GM21717 (cell line): ENCODE data around the gene OAS1.
A peak's percentile ranks its signal among the peaks of the same experiment; 100 is the strongest.
"Not testable (repeated sequence)": the region's sequence is repeated elsewhere in the genome, so short reads cannot be mapped to it uniquely, and the experiment has no call there.

Experiments
- ATAC-seq: cut with Tn5 transposase; IDR thresholded peaks from one replicate; pipeline ENCODE4 v1.9.1; 2021; ENCODE audit warnings: mild to moderate bottlenecking, moderate library complexity; ENCODE audit not compliant: unreplicated experiment

The OAS1 gene

DNA sequence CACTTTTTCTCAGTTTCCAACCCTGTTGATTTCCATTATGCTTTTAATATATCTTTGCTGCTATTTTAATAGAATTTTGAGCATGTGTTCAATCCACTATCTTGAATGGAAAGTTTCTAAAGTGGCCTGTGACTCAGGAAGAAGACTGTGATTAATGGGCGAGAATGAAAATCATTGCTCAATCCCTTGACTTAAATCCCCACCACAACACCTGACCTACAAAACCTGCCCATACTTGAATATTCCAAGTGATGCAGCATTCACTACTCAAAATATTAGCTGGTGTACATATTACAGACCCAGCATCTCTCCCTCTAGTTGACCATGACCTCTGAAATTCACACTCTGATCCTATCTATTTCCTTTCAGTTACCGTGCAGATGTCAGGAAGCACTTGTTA is 30.2 kb downstream of the OAS1 start:
- ATAC-seq: no peak

DNA sequence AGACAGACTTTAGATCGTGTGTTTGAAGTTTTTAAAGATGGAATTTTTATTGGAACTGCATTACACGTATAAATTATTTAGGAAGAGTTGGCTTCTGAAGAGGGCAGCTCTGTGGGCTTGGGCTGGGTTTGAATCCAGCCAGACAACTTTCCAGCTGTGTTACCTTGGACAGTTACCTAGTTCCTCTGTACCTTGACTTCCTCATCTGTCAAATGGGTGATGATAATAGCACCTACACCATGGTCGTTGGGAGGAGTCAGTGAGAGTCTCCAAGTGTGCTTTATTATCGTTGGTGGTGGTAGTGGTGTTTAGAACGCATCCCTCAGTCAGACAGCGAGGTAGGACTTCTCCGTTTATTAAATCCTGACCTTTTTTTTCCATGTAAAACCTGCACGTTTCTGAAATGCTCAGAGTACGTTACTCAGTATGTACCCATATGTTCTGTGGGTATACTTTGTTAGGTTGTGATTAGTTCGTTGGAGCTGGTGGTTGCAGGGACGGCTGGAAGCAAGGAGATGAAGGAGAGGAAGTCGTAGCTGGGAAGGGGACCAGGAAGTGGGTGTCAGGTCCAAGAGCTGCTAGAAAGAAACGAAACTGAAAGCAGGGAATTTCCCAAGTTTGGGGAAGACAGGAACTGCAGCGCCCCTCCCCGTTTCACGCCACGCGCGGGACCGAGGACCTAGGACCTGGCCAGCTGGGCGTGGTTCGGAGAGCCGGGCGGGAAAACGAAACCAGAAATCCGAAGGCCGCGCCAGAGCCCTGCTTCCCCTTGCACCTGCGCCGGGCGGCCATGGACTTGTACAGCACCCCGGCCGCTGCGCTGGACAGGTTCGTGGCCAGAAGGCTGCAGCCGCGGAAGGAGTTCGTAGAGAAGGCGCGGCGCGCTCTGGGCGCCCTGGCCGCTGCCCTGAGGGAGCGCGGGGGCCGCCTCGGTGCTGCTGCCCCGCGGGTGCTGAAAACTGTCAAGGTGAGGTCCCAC is 31.3 kb downstream of the OAS1 start, which contains the start of gene OAS3:
Gene OAS3 (plus strand): TSS at position 734 of the 979 bp plus-strand sequence. CDS start 57 bp downstream, at position 791.
- ATAC-seq: peak; percentile 50

DNA sequence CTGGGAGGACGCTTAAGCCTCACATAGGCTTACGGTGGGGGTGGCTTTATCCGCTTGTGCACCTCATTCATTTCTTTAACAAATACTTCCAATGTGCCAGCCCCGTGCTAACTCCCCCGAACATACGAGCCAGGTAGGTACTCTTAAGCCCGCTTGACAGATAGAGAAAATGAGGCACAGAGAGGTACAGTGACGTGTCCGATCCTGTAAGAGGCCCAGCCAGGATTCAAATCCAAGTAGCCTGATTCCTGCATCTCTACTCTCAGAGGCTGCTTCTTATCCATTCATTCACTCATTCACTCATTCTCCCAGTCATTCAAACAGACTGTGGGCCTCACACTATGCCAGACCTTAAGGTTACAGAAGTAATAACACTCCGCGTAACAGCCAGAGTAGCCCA is 32.0 kb downstream of the OAS1 start:
- ATAC-seq: no peak

DNA sequence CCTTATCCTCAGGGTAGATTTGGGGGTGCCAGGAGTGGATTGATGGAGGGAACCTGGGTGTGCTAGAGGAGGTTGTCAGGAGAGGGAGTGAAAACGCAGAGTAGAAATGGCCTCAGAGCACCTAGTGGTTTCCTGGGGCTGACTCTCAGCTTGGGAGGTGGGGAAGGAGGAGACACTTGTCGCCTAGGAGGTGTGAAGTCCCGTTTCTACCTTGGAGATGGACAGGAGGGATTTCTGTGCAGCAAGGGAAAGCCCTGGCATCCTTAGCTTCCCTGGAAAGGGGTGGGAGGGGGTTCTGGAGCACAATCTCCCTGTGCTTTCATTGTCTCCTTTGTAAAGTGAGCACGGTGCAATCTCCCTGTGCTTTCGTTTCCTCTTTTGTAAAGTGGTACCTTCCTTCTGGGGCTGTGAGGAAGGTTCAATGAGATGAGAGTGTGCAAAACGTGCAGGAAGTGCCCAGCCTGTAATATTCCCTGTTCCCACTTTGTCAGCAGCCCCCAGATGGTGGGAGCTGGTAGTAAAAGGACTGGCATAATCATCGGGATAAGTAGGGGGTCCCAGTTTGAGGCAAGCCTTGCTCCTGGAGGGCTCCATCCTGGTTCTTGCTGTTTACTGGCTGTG is 33.1 kb downstream of the OAS1 start:
- peak; percentile 58 for ATAC-seq

DNA sequence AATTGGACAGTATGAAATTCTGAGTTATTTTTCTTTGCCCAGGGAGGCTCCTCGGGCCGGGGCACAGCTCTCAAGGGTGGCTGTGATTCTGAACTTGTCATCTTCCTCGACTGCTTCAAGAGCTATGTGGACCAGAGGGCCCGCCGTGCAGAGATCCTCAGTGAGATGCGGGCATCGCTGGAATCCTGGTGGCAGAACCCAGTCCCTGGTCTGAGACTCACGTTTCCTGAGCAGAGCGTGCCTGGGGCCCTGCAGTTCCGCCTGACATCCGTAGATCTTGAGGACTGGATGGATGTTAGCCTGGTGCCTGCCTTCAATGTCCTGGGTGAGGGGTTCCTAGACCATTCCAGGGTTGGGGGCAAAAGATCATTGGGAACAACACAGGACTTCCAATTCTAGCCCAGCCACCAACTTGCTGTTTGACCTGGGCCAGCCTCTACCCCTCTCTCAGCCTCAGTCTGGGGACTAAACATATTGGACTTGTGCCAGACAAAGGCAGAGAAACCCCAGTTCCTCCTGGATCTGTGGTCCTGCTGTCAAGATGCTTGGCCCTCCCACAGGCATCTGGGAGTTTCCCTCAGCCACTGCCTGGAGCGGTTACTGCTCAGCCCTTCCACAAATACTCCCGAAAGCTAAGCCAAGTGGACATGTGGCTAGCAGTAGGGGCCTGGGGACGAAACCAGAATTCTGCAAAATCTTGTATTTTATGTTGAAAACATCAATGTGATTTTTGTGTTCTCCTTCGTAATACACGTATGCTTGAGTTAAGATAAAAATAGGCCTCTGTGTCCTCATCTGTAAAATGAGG is 35.0 kb downstream of the OAS1 start:
- no peak for ATAC-seq

DNA sequence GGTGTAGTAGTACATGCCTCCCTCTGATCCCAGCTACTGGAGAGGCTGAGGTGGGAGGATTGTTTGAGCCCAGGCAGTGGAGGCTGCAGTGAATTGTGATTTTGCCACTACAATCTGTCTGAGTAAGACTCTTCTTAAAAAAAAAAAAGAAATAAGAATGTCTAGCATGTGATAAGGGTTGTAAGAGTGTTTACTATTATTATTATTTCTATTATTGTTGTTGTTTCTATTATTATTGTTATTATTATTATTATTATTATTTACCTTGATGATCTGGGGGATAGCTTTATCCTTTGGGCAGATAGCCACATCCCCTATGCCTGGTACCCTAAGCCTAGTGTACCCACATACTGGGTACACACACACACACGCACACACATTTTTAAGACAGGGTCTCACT is 35.8 kb downstream of the OAS1 start:
- ATAC-seq: no peak

DNA sequence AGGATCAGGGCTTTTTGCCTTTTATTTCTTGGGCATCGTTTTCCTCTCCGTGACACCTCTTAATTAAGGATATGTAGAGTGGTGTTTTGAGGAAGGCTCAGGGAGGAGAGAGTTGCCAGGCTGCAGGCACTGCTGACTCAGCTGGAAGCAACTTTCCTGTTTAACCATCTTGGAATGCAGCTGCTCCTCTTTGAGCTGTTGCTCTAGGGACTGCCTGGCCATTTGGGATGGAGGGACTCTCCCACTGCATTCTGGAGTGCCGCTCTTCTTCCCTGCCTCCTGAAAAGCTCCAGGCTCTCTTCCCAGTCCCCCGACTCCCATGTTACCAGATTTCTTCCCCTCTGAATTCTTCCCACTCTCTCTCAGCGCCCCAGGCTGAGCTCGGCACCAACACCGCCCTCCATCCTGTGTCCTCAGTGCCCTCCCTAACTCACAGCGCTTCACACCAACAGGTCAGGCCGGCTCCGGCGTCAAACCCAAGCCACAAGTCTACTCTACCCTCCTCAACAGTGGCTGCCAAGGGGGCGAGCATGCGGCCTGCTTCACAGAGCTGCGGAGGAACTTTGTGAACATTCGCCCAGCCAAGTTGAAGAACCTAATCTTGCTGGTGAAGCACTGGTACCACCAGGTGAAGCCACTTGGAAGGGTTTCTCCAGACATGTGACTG is 37.4 kb downstream of the OAS1 start:
- ATAC-seq: no peak

DNA sequence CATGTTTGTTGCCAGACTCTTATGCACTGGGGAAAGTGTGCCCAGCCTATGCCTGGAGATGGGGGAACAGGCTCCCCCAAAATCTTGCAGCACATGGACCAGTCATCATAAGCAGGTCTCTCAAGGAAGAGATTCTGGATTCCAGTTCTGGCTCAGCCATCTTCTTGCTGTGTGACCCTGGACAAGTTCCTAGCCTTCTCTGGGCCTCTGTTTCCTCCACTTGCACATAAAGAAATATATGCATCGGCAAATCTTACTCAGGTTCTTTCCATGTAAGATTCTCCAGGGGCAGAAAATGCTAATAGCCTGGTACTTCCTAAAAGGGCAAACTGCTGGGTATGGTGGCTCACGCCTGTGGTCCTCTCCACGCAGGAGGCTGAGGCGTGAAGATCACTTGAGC is 38.8 kb downstream of the OAS1 start:
- ATAC-seq: no peak

DNA sequence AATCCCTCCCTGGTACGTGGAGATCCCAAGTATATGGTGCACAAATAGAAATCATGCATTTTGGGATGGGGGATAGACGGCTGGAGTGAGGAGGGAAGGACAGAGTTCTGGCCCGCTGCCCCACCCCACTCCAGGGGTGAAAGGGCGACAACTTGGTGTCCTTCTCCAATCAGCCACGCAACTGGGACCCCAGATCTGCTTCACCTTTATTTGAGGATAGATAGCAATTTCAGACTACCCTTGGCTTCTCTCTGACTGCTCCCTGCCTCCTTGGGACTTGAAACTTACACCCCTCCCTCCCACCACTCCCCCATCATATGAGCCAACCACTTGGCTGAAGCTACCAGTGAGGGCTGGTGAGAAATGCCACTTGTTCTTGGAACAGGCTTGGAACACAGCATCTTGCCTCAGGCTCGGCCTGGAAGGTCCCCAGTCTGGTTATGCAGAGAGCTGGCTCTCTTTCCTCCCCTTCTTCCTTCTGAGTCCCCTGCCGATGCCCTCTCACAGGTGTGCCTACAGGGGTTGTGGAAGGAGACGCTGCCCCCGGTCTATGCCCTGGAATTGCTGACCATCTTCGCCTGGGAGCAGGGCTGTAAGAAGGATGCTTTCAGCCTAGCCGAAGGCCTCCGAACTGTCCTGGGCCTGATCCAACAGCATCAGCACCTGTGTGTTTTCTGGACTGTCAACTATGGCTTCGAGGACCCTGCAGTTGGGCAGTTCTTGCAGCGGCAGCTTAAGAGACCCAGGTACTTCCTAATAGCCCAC is 39.7 kb downstream of the OAS1 start:
- ATAC-seq: no peak

DNA sequence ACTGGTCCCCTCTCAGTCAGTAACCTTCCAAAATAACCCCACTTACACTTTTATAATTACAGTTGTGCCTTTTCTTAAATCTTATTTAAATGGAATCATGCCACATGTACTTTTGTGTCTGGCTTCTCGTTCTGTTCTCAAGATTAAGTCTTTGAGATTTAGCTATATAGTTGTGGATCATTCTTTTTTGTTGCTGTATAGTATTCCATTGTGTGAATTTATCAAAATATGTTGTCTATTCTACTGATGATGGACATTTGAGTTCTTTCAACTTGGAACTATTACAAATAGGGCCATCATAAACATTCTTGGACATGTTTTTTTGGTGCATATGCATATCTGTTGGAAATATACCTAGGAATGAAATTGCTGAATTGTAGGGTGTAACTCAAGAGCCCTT is 40.6 kb downstream of the OAS1 start:
- no peak for ATAC-seq

DNA sequence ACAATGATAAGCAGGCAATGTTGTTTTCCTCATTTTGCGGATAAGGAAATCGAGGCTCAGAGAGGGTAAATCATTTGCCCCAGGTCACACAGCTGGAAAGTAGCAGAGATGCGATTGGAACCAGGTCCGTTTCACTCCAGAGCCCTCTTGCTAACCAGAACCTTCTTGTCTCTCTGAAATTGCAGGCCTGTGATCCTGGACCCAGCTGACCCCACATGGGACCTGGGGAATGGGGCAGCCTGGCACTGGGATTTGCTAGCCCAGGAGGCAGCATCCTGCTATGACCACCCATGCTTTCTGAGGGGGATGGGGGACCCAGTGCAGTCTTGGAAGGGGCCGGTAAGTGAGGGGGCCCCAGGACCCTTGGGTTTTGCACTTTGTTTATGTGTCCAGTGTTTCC is 41.0 kb downstream of the OAS1 start:
- no peak for ATAC-seq

DNA sequence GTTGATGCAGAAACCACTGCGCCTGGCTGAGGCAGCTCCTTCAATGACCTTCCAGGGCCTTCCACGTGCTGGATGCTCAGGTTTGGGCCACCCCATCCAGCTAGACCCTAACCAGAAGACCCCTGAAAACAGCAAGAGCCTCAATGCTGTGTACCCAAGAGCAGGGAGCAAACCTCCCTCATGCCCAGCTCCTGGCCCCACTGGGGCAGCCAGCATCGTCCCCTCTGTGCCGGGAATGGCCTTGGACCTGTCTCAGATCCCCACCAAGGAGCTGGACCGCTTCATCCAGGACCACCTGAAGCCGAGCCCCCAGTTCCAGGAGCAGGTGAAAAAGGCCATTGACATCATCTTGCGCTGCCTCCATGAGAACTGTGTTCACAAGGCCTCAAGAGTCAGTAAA is 42.0 kb downstream of the OAS1 start:
- ATAC-seq: no peak

DNA sequence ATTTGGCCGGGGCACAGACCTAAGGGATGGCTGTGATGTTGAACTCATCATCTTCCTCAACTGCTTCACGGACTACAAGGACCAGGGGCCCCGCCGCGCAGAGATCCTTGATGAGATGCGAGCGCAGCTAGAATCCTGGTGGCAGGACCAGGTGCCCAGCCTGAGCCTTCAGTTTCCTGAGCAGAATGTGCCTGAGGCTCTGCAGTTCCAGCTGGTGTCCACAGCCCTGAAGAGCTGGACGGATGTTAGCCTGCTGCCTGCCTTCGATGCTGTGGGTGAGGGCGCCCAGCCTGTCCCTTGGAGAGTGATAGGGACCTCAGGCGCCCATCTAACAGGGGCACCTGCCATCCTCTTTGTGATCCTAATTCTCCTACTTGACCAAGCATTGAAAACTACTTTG is 43.9 kb downstream of the OAS1 start:
- ATAC-seq: no peak

DNA sequence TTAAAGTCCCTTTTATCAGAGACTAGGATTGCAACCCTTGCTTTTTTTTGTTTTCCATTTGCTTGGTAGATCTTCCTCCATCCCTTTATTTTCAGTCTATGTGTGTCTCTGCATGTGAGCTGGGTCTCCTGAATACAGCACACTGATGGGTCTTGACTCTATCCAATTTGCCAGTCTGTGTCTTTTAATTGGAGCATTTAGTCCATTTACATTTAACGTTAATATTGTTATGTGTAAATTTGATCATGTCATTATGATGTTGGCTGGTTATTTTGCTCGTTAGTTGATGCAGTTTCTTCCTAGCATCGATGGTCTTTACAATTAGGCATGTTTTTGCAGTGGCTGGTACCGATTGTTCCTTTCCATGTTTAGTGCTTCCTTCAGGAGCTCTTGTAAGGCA is 50.4 kb downstream of the OAS1 start:
- ATAC-seq: not testable (repeated sequence)

DNA sequence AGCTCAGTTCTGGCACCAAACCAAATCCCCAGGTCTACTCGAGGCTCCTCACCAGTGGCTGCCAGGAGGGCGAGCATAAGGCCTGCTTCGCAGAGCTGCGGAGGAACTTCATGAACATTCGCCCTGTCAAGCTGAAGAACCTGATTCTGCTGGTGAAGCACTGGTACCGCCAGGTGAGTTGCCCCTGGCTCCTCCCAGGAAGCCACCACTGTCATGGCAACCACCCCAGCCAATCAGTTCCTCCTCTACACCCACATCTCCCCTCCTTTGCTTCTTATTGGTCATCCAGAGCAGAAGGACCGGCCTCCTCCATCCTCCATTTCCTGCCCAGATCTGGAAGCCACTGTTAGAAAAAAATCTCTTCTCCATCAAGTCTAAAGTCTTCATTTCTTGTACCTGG is 54.3 kb downstream of the OAS1 start:
- ATAC-seq: no peak

DNA sequence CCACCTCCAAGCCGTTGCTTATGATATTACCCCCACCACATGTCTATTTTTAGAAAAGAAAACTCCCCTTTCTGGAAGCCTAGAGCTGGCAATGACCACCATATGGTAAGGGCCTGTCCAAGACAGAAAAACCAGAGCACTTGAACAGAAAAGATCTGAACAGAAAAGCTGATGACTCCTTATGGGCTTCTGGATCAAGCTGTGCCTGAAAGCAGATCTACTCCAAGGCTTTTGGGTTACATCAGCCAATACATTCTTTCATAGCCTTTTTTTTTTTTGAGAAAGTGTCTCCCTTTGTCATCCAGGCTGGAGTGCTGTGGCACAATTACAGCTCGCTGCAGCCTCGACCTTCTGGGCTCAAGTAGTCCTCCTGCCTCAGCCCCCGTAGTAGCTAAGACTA is 54.8 kb downstream of the OAS1 start:
- ATAC-seq: no peak

DNA sequence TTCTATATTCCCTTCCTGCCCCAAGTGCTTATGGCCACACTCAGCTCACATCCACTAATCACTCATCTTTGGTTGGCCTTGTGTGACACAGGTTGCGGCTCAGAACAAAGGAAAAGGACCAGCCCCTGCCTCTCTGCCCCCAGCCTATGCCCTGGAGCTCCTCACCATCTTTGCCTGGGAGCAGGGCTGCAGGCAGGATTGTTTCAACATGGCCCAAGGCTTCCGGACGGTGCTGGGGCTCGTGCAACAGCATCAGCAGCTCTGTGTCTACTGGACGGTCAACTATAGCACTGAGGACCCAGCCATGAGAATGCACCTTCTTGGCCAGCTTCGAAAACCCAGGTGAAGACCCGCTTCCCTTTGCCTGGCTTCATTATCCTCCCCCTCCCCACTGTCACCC is 55.8 kb downstream of the OAS1 start:
- ATAC-seq: no peak

DNA sequence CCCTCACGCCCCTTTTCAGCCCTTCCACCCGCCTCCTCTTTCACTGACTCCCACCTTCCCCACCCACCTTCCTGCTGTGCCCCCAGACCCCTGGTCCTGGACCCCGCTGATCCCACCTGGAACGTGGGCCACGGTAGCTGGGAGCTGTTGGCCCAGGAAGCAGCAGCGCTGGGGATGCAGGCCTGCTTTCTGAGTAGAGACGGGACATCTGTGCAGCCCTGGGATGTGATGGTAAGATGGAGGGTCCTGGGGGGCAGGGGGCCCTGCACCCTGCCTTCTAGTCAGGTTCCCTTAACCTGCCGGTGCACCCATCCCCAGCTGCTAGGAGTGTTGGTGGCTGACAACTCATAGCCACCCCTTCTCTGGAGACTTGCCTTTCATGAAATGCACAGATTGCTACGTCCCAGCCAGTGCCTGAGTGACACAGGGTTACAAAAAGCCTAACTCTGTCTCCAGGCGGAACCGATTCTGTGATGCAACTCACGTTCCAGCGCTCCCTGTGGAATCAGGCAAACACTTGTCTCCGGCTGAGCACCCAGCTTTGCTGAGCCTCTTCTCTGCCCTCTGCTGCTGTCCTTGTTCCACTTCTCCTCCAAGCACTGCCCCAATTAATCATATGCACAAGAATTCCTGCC is 56.6 kb downstream of the OAS1 start:
- no peak for ATAC-seq

DNA sequence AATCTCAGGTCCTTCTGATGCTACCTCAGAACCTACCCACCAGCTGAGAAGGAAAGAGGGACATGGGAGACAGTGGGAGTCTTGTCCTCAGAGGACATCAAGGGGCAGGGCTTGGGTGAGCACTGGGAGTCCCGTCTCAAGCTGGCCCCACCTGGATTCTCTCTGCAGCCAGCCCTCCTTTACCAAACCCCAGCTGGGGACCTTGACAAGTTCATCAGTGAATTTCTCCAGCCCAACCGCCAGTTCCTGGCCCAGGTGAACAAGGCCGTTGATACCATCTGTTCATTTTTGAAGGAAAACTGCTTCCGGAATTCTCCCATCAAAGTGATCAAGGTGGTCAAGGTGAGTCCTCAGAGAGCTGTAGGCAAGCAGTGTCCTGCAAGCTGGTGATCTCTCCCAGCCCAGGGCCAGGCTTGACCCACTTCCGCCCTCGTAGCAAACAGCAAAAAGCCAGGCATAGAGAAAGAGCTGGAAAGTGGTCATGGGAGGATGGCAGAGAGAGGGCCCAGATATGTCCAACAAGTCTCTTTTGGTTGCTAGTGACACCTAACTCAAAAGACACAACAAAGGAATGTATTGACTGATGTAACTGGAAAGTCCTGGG is 57.4 kb downstream of the OAS1 start:
- ATAC-seq: no peak
